DND-41 (cell line): ENCODE measurements around the gene JADE1.

Experiments
- ATAC-seq: fragments of 200-7000 bp; cut with Tn5 transposase; 3 replicates; pipeline ENCODE4 v1.9.1; 2021; ENCODE audit warnings: low read depth; ENCODE audit not compliant: insufficient read depth
- DNase-seq: peaks from one replicate; pipeline ENCODE4 v3.0.0-alpha.2; 2020
- H2AFZ ChIP-seq: 2 replicates; pipeline ENCODE4 v1.6.0; 2012; ENCODE audit warnings: low read depth, low read length
- H3K27ac ChIP-seq: 2 replicates; pipeline ENCODE4 v1.5.1; 2012; ENCODE audit warnings: low read length, inconsistent platforms
- H3K27me3 ChIP-seq: fragments of 200-600 bp; sonication (generic); 2 replicates; pipeline ENCODE4 v1.6.0; 2012; ENCODE audit warnings: low read length, mild to moderate bottlenecking, inconsistent platforms; ENCODE audit not compliant: insufficient read depth, poor library complexity
- H3K36me3 ChIP-seq: 2 replicates; pipeline ENCODE4 v1.5.1; 2012; ENCODE audit warnings: low read length, inconsistent platforms; ENCODE audit not compliant: insufficient read depth
- H3K4me1 ChIP-seq: 2 replicates; pipeline ENCODE4 v1.5.1; 2012; ENCODE audit warnings: mild to moderate bottlenecking, low read length; ENCODE audit not compliant: insufficient read depth
- H3K4me2 ChIP-seq: 2 replicates; pipeline ENCODE4 v1.6.0; 2012; ENCODE audit warnings: mild to moderate bottlenecking, moderate library complexity, low read length, inconsistent platforms; ENCODE audit not compliant: insufficient read depth
- H3K4me3 ChIP-seq, 2 experiments: fragments of 200-600 bp in 1 of 2; shearing (Covaris generic) in 1 of 2; 2 replicates each; pipeline ENCODE4 v1.5.1; 2012 to 2016; ENCODE audit warnings: inconsistent platforms in 2 of 2, low read length in 2 of 2, mild to moderate bottlenecking in 2 of 2, low read depth in 1 of 2, moderate library complexity in 1 of 2
- H3K79me2 ChIP-seq: 2 replicates; pipeline ENCODE4 v1.6.0; 2012; ENCODE audit warnings: low read length, inconsistent platforms; ENCODE audit not compliant: insufficient read depth
- H3K9ac ChIP-seq: 2 replicates; pipeline ENCODE4 v1.6.0; 2012; ENCODE audit warnings: low read depth, mild to moderate bottlenecking, inconsistent platforms, low read length, moderate library complexity
- H3K9me3 ChIP-seq: 2 replicates; pipeline ENCODE4 v1.5.1; 2012; ENCODE audit warnings: low read length, moderate library complexity, mild to moderate bottlenecking, inconsistent platforms; ENCODE audit not compliant: insufficient read depth, severe bottlenecking
- H4K20me1 ChIP-seq: 2 replicates; pipeline ENCODE4 v1.6.0; 2012; ENCODE audit warnings: low read length; ENCODE audit not compliant: insufficient read depth
- CTCF ChIP-seq: IDR thresholded peaks from 2 replicates; pipeline ENCODE4 v1.5.1; 2012; ENCODE audit warnings: borderline replicate concordance, low read length, moderate library complexity, mild to moderate bottlenecking; ENCODE audit not compliant: poor library complexity, severe bottlenecking; ENCODE audit errors: extremely low read depth
- EZH2 ChIP-seq: IDR thresholded peaks from 3 replicates; pipeline ENCODE4 v1.6.1; 2012; ENCODE audit warnings: borderline replicate concordance, low read depth, mild to moderate bottlenecking, moderate library complexity, low read length, inconsistent platforms; ENCODE audit not compliant: severe bottlenecking

JADE1 gene

GRCh38 chr4:128879283-128879682, 69.8 kb downstream of the JADE1 start:
- no peak overlapping the region for H3K4me2 ChIP-seq
- H4K20me1 ChIP-seq, result no peaks in the 10 kb centered on the region
- H3K9me3 ChIP-seq, result no peaks in the 10 kb centered on the region
- H3K27ac ChIP-seq, result no peak overlapping the region
- H3K9ac ChIP-seq, result no peak overlapping the region
- no peaks in the 10 kb centered on the region for H3K79me2 ChIP-seq
- TF ChIP-seq CTCF (no peak), EZH2 (no peak)
- peaks cover 14% of the 10 kb centered on the region; the same call in 1 of the 2 replicates for H3K36me3 ChIP-seq
- no peaks in the 10 kb centered on the region for H3K27me3 ChIP-seq
- H2AFZ ChIP-seq, result no peak overlapping the region
- ATAC-seq (no peak), DNase-seq (no peak)
- no peak overlapping the region for H3K4me3 ChIP-seq
- H3K4me1 ChIP-seq, result no peaks in the 10 kb centered on the region

- no peaks in the 10 kb centered on the region for H4K20me1 ChIP-seq
- peaks cover 9% of the 10 kb centered on the region; the same call in 1 of the 2 replicates for H3K36me3 ChIP-seq
- H3K9ac ChIP-seq, result no peak overlapping the region
- TF ChIP-seq EZH2 (no peak), CTCF (no peak)
- no peak for ATAC-seq
- H3K79me2 ChIP-seq, result no peaks in the 10 kb centered on the region
- H3K4me3 ChIP-seq, result no peak overlapping the region
- no peak overlapping the region for H3K27ac ChIP-seq
- H3K4me1 ChIP-seq, result no peaks in the 10 kb centered on the region
- H3K9me3 ChIP-seq, result no peaks in the 10 kb centered on the region
- H3K4me2 ChIP-seq, result no peak overlapping the region
- no peaks in the 10 kb centered on the region for H3K27me3 ChIP-seq
- DNase-seq, result no peak
- no peak overlapping the region for H2AFZ ChIP-seq
Observed at GRCh38 chr4:128879971-128880370, 70.5 kb downstream of the JADE1 start.

- no peak overlapping the region for H2AFZ ChIP-seq
- H3K27ac ChIP-seq, result no peak overlapping the region
- H4K20me1 ChIP-seq, result no peaks in the 10 kb centered on the region
- no peak overlapping the region for H3K9ac ChIP-seq
- TF ChIP-seq CTCF (no peak), EZH2 (no peak)
- no peaks in the 10 kb centered on the region for H3K79me2 ChIP-seq
- peaks cover 6% of the 10 kb centered on the region; the same call in 1 of the 2 replicates for H3K36me3 ChIP-seq
- no peak overlapping the region for H3K4me2 ChIP-seq
- DNase-seq (no peak), ATAC-seq (no peak)
- H3K4me3 ChIP-seq, result no peak overlapping the region
- no peaks in the 10 kb centered on the region for H3K9me3 ChIP-seq
- no peaks in the 10 kb centered on the region for H3K27me3 ChIP-seq
- no peaks in the 10 kb centered on the region for H3K4me1 ChIP-seq
Observed at GRCh38 chr4:128880662-128881061, 71.2 kb downstream of the JADE1 start.

- Histone ChIP-seq H3K9ac (no peak overlapping the region), H3K4me1 (no peaks in the 10 kb centered on the region), H2AFZ (no peak overlapping the region), H4K20me1 (no peaks in the 10 kb centered on the region), H3K9me3 (no peaks in the 10 kb centered on the region), H3K4me3 (no peak overlapping the region), H3K79me2 (no peaks in the 10 kb centered on the region), H3K27me3 (no peaks in the 10 kb centered on the region), H3K27ac (no peak overlapping the region), H3K4me2 (no peak overlapping the region), H3K36me3 (no peaks in the 10 kb centered on the region; the same call in 1 of the 2 replicates)
- TF ChIP-seq CTCF (no peak), EZH2 (no peak)
- ATAC-seq (no peak), DNase-seq (no peak)
Observed at GRCh38 chr4:128904821-128905220, 95.3 kb downstream of the JADE1 start.
